HepG2 (cell line): ENCODE measurements around the gene CD37. TPM values are rescaled to one million over a fixed set of nuclear protein-coding genes. Genes with fewer than 3 reads are reported as not detected.

Source experiments
- MZF1 ChIP-seq: sonication (generic); formaldehyde crosslinking; IDR thresholded peaks from 2 replicates; pipeline ENCODE4 v1.8.1; 2023; ENCODE audit warnings: mild to moderate bottlenecking, missing genetic modification reagents, borderline replicate concordance
- NR2F6 ChIP-seq, 2 experiments: IDR thresholded peaks; 2 replicates each; pipeline ENCODE4 v1.6.1; 2016; ENCODE audit warnings: antibody characterized with exemption in 1 of 2, mild to moderate bottlenecking in 1 of 2
- POLR2A ChIP-seq, 2 experiments: IDR thresholded peaks; 2 replicates each; pipeline ENCODE4 v1.6.1; 2011; ENCODE audit warnings: low read depth in 2 of 2, low read length in 2 of 2, mild to moderate bottlenecking in 1 of 2, moderate library complexity in 1 of 2; ENCODE audit not compliant: insufficient read depth in 1 of 2
- PPARG ChIP-seq: conservative IDR thresholded peaks from 2 replicates; pipeline ENCODE4 v1.6.1; 2016; ENCODE audit warnings: missing biosample characterization, missing genetic modification reagents
- SNRNP70 ChIP-seq: fragments of 200-400 bp; formaldehyde crosslinking; IDR thresholded peaks from 2 replicates; pipeline ENCODE4 v1.6.1; 2017; ENCODE audit warnings: mild to moderate bottlenecking, low read depth, low read length, moderate library complexity
- SP5 ChIP-seq: IDR thresholded peaks from 2 replicates; pipeline ENCODE4 v1.6.1; 2016; ENCODE audit warnings: low read depth, borderline replicate concordance
- ZNF24 ChIP-seq: fragments of 450-650 bp; IDR thresholded peaks from 2 replicates; pipeline ENCODE4 v1.6.1; 2017; ENCODE audit warnings: antibody characterized with exemption, mild to moderate bottlenecking
- ZNF260 ChIP-seq: sonication (generic); formaldehyde crosslinking; IDR thresholded peaks from 2 replicates; pipeline ENCODE4 v1.4.0; 2020; ENCODE audit warnings: missing genetic modification reagents, low read depth, mild to moderate bottlenecking, borderline replicate concordance
- ZNF614 ChIP-seq: IDR thresholded peaks from 2 replicates; pipeline ENCODE4 v1.6.1; 2018; ENCODE audit warnings: missing biosample characterization, missing genetic modification reagents, inconsistent platforms, borderline replicate concordance
- ZNF816 ChIP-seq: sonication (generic); formaldehyde crosslinking; IDR thresholded peaks from 2 replicates; pipeline ENCODE4 v1.8.0; 2022; ENCODE audit warnings: missing genetic modification reagents, mild to moderate bottlenecking, borderline replicate concordance
- ZSCAN21 ChIP-seq: sonication (generic); formaldehyde crosslinking; IDR thresholded peaks from 2 replicates; pipeline ENCODE4 v1.8.0; 2022; ENCODE audit warnings: mild to moderate bottlenecking, missing genetic modification reagents, moderate library complexity, borderline replicate concordance
- ZSCAN9 ChIP-seq: IDR thresholded peaks from 2 replicates; pipeline ENCODE4 v1.6.1; 2016; ENCODE audit warnings: borderline replicate concordance
- polyA plus RNA-seq, 8 experiments: library from polyadenylated mRNA; depleted of rRNA in 3 of 8; stranded (reverse) in 7 of 8; unstranded in 1 of 8; fragments of >200 nt; fragmentation: Illumina TruSeq in 4 of 8; extraction: Trizol in 4 of 8; gene quantifications; 2 replicates each; pipeline versions ENCODE4 v1.2.1 to v1.2.3, GENCODE V29; 2011 to 2016; ENCODE audit warnings: low read depth in 4 of 8, missing spikeins in 1 of 8, mixed read lengths in 1 of 8; ENCODE audit not compliant: insufficient read depth in 1 of 8
- total RNA-seq, 5 experiments: library from RNA; depleted of rRNA; stranded (reverse); fragments of >200 nt; fragmentation: Illumina TruSeq; extraction: Trizol; gene quantifications; 2 replicates each; pipeline ENCODE4 v1.2.3, GENCODE V29; 2016; ENCODE audit warnings: low read depth in 1 of 5
- TF ChIP-seq, protein P1 (sequence below), 2 experiments: sonication (generic) in 1 of 2; formaldehyde crosslinking in 1 of 2; IDR thresholded peaks; 2 replicates each; pipeline versions ENCODE4 v1.5.1 to v1.6.1; 2011 to 2020; ENCODE audit warnings: borderline replicate concordance in 1 of 2, low read depth in 1 of 2, low read length in 1 of 2, mild to moderate bottlenecking in 1 of 2, missing genetic modification reagents in 1 of 2, moderate library complexity in 1 of 2
- TF ChIP-seq, protein P2 (sequence below): sonication (generic); formaldehyde crosslinking; IDR thresholded peaks from 2 replicates; pipeline ENCODE4 v1.4.0; 2020; ENCODE audit warnings: mild to moderate bottlenecking, low read depth, missing genetic modification reagents
- TF ChIP-seq, protein P3 (sequence below): sonication (generic); formaldehyde crosslinking; IDR thresholded peaks from 2 replicates; pipeline ENCODE4 v1.5.1; 2020; ENCODE audit warnings: mild to moderate bottlenecking, missing genetic modification reagents, moderate library complexity
- TF ChIP-seq, protein P4 (sequence below): sonication (generic); formaldehyde crosslinking; IDR thresholded peaks from 2 replicates; pipeline ENCODE4 v1.5.0; 2020; ENCODE audit warnings: mild to moderate bottlenecking, missing genetic modification reagents, borderline replicate concordance

The CD37 gene
- total and polyA plus RNA-seq, 2 of the 13 experiments (the other 11 are each of a cell fraction or from before 2014, with no cell fraction given), result not detected

DNA sequence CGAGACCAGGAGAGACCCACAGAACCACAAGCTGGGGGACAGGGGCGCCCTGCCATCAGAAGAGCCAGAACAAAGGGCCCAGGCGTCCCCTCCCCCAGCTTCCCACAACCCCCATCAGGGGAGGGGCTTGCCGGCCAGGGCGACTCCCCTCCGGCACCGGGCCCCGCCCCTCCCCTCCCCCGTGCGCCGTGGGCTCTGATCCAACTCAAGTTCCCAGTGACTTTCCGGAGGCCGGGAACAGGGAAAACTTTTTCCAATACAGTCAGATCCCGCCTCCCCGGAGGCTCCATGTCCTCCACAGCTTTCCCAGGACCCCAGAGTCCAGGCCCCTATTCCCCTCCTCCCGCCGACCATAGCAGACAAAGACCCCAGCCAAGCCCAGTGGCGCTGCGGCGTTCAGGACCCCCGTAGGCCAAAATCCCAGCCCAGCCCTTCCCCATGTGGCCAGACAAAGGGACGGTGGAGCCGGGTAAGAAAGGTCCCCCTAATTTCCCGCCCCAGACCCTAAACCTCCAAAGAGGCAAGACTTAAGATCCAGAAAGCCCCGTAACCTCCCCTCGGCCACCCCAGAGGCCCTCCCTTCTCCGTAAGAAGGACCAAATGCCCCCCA, 26.3 kb downstream of the CD37 start (continued):
- TF ChIP-seq, protein P1, sequence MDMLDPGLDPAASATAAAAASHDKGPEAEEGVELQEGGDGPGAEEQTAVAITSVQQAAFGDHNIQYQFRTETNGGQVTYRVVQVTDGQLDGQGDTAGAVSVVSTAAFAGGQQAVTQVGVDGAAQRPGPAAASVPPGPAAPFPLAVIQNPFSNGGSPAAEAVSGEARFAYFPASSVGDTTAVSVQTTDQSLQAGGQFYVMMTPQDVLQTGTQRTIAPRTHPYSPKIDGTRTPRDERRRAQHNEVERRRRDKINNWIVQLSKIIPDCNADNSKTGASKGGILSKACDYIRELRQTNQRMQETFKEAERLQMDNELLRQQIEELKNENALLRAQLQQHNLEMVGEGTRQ (IDR thresholded peaks at IDR 0.05; ENCODE audit: low read depth, low read length), result no peak
- TF ChIP-seq, protein P1 (CRISPR knock-in tag; IDR thresholded peaks at IDR 0.05; ENCODE audit: borderline replicate concordance), result no peak
- TF ChIP-seq ZNF24, result no peak
- no peak for TF ChIP-seq MZF1 (CRISPR knock-in tag)
- peak; percentile 31; the same call in 1 of the 2 replicates for TF ChIP-seq SP5
- TF ChIP-seq, protein P2, sequence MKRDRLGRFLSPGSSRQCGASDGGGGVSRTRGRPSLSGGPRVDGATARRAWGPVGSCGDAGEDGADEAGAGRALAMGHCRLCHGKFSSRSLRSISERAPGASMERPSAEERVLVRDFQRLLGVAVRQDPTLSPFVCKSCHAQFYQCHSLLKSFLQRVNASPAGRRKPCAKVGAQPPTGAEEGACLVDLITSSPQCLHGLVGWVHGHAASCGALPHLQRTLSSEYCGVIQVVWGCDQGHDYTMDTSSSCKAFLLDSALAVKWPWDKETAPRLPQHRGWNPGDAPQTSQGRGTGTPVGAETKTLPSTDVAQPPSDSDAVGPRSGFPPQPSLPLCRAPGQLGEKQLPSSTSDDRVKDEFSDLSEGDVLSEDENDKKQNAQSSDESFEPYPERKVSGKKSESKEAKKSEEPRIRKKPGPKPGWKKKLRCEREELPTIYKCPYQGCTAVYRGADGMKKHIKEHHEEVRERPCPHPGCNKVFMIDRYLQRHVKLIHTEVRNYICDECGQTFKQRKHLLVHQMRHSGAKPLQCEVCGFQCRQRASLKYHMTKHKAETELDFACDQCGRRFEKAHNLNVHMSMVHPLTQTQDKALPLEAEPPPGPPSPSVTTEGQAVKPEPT (CRISPR knock-in tag), result no peak
- 0 out of 2 replicates have a peak, but pooled peaks have one; percentile 23 for TF ChIP-seq ZSCAN21
- TF ChIP-seq, protein P3, sequence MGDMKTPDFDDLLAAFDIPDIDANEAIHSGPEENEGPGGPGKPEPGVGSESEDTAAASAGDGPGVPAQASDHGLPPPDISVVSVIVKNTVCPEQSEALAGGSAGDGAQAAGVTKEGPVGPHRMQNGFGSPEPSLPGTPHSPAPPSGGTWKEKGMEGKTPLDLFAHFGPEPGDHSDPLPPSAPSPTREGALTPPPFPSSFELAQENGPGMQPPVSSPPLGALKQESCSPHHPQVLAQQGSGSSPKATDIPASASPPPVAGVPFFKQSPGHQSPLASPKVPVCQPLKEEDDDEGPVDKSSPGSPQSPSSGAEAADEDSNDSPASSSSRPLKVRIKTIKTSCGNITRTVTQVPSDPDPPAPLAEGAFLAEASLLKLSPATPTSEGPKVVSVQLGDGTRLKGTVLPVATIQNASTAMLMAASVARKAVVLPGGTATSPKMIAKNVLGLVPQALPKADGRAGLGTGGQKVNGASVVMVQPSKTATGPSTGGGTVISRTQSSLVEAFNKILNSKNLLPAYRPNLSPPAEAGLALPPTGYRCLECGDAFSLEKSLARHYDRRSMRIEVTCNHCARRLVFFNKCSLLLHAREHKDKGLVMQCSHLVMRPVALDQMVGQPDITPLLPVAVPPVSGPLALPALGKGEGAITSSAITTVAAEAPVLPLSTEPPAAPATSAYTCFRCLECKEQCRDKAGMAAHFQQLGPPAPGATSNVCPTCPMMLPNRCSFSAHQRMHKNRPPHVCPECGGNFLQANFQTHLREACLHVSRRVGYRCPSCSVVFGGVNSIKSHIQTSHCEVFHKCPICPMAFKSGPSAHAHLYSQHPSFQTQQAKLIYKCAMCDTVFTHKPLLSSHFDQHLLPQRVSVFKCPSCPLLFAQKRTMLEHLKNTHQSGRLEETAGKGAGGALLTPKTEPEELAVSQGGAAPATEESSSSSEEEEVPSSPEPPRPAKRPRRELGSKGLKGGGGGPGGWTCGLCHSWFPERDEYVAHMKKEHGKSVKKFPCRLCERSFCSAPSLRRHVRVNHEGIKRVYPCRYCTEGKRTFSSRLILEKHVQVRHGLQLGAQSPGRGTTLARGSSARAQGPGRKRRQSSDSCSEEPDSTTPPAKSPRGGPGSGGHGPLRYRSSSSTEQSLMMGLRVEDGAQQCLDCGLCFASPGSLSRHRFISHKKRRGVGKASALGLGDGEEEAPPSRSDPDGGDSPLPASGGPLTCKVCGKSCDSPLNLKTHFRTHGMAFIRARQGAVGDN (CRISPR knock-in tag), result peak; percentile 43; the same call in 1 of the 2 replicates
- TF ChIP-seq SNRNP70, result no peak
- TF ChIP-seq, protein P4, sequence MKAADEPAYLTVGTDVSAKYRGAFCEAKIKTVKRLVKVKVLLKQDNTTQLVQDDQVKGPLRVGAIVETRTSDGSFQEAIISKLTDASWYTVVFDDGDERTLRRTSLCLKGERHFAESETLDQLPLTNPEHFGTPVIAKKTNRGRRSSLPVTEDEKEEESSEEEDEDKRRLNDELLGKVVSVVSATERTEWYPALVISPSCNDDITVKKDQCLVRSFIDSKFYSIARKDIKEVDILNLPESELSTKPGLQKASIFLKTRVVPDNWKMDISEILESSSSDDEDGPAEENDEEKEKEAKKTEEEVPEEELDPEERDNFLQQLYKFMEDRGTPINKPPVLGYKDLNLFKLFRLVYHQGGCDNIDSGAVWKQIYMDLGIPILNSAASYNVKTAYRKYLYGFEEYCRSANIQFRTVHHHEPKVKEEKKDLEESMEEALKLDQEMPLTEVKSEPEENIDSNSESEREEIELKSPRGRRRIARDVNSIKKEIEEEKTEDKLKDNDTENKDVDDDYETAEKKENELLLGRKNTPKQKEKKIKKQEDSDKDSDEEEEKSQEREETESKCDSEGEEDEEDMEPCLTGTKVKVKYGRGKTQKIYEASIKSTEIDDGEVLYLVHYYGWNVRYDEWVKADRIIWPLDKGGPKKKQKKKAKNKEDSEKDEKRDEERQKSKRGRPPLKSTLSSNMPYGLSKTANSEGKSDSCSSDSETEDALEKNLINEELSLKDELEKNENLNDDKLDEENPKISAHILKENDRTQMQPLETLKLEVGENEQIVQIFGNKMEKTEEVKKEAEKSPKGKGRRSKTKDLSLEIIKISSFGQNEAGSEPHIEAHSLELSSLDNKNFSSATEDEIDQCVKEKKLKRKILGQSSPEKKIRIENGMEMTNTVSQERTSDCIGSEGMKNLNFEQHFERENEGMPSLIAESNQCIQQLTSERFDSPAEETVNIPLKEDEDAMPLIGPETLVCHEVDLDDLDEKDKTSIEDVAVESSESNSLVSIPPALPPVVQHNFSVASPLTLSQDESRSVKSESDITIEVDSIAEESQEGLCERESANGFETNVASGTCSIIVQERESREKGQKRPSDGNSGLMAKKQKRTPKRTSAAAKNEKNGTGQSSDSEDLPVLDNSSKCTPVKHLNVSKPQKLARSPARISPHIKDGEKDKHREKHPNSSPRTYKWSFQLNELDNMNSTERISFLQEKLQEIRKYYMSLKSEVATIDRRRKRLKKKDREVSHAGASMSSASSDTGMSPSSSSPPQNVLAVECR (CRISPR knock-in tag), result no peak; the same call in 1 of the 2 replicates
- 0 out of 4 replicates have a peak, but pooled peaks have one; percentile 20 to 24 for TF ChIP-seq POLR2A (IDR thresholded peaks at IDR 0.05; ENCODE audit: insufficient read depth in 1 of 2, low read depth in 2 of 2, low read length in 2 of 2)
- no peak for TF ChIP-seq PPARG (CRISPR knock-in tag)
- TF ChIP-seq NR2F6 (IDR thresholded peaks at IDR 0.05), result no peak
- 0 out of 2 replicates have a peak, but pooled peaks have one; percentile 15 for TF ChIP-seq NR2F6 (CRISPR knock-in tag; IDR thresholded peaks at IDR 0.05)
- TF ChIP-seq ZSCAN9 (CRISPR knock-in tag), result no peak
- no peak for TF ChIP-seq ZNF260 (CRISPR knock-in tag)
- no peak for TF ChIP-seq ZNF614
- TF ChIP-seq ZNF816 (CRISPR knock-in tag), result no peak
